ENCODE results near the gene YJU2. TPM values are rescaled to one million over a fixed set of nuclear protein-coding genes. Genes with fewer than 3 reads are reported as not detected.
"Not testable (repeated sequence)": the region's sequence is repeated elsewhere in the genome, so short reads cannot be mapped to it uniquely, and the experiment has no call there.

YJU2 gene
- 19.5 TPM for total RNA-seq

- DNase-seq (ENCODE audit: low spot score) = peak; percentile 99
These were observed at the start of gene YJU2 for GRCh38 chr19:4246767-4247593. Gene YJU2, plus strand, starts transcription at chr19:4247080. Its CDS starts 67 bp downstream, at chr19:4247147.

DNA sequence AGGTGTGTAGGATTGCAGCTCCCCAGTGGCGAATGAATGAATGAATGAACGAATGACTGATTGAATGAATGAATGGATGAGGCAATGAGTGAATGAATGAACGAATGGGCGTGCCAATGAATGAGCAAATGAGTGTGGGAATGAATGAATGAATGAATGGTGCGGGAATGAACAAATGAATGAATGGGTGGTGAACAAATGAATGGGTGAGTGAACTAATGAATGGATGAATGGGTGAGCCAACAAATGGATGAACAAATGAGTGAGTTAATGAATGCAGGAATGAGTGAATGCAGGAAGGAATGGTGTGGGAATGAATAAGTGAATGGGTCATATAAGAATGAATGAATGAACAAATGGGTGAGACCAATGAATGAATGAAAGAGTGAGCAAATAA, 49.7 kb upstream of the YJU2 start:
- DNase-seq (ENCODE audit: low spot score) = no peak

DNA sequence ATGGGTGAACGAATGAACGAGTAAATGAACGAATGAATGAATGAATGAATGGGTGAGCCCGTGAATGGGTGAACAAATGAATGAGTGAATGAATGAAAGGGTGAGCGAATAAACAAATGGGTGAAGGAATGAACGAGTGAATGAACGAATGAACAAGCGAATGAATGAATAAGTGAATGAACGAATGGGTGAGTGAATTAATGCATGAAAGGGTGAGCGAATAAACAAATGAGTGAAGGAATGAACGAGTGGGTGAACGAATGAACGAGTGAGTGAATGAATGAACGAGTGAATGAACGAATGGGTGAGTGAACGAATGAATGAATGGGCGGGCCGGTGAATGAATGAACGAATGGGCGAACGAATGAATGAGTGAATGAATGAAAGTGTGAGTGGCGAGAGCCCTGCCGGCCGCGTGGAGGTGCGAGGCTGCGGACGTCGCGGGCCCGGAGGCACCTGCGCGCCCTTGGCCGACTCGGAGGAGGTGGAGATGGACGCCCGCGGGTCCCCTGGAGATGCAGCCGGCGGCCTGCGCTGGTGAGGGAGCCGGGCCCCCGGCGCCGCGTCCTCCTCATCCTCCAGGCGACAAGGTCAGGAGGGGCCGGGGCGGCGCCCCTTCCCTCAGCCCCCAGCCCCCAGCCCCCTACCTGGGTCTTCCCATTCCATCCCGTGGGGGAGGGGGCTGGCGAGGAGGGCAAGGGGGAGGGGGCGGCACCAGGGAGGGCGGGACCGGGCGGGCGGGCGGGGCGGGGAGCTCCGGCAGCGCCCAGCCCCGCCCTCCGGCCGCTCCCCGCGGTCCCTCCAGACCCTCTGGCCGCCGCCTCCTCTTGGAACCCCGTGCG, 49.0 kb upstream of the YJU2 start:
- no peak for DNase-seq (ENCODE audit: low spot score)

DNA sequence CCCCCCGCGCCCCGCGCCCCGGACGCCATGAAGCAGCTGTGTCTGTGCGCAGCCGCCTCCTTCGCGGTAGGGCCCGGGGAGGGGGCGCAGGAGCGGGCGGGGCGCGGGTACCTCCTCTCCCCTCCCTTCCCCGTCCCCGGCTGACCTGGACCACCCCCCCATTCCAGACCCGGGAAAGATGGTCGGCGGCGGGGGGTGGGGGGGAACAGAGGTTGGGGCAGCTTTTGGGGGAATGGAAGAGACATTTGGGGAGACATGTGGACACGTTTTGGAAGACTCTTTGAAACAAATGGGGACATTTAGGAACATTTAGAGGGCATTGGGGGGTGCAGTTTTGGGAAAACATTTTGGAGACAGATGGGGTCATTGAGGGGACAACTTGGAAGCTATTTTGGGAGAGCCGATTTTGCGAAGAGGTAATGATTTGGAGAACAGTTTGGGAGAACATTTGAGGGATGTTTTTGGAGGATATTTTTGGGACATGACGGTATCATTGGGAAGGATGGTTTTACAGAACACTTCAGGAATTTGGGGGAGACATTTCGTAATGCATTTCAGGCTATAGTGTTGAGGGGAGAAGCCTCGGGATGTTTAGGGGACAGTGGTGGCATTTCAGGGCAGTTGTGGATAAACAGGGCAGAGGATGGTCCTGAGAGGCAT, 48.3 kb upstream of the YJU2 start:
- DNase-seq (ENCODE audit: low spot score) = no peak

DNA sequence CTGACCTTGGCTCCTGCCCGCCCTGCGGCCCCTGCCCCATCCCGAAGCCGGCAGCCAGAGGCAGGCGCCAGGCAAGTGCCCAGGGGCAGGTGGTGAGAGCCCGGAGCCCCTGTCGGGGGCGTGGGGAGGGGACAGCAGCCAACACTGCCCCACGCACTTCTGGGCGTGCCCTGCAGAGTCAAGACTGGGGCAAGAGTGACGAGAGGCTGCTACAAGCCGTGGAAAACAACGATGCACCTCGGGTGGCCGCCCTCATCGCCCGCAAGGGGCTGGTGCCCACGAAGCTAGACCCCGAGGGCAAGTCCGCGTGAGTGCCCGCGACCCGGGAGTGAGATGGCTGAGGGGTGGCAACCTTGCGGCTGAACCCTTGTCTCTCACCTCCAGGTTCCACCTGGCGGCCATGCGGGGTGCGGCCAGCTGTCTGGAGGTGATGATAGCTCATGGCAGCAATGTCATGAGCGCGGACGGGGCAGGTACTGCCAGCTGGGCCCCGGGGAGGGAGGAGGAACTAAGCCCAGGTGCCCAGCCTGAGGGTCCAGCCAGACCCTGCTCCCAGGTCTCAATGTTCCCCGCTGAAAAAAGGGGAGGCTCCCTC, 47.1 kb upstream of the YJU2 start:
- no peak for DNase-seq (ENCODE audit: low spot score)

GRCh38 chr19:4200940-4201542, 45.8 kb upstream of the YJU2 start:
- DNase-seq (ENCODE audit: low spot score) = no peak

DNA sequence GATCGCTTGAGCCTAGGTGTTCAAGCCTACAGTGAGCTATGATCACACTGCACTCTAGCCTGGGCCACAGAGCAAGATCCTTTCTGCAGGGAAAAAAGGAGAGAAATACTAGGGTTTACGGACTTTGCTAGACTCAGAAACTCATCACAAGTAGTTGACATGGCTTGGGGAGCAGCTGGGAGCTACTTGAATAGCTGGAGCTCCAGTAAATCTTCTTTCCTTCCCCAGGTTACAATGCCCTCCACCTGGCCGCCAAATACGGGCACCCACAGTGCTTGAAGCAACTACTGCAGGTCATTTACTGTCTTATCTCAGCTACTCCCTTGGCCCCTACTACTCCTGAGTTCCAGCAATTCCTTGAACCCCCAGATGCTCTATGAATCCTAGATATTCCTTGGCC, 45.1 kb upstream of the YJU2 start:
- no peak for DNase-seq (ENCODE audit: low spot score)

DNA sequence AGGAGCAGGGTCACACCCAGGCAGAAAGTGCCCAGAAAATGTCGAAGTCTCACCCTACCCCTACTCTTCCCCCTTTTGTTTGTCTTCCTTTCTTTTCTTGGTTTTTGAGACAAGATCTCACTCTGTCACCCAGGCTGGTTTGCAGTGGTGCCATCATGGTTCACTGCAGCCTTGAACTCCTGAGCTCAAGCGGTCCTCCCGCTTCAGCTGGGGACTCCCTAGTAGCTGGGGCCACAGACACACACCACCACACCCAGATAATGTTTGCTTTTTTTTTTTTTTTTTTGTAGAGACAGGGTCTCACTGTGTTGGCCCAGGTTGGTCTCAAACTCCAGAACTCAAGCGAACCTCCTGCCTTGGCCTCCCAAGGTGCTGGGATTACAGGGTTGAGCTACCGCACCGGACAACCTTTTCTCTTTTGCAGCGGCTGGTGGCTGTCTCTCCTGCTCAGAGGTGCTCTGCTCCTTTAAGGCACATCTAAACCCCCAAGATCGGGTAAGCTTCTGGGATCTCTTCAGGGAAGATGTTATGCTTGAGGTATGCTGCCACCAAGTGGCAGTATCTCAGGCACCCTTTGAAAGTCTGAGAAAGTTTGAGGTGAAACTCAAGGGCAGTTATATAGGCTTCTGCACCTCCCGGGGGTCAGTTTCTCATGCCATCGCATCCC, 39.9 kb upstream of the YJU2 start:
- DNase-seq (ENCODE audit: low spot score) = no peak

DNA sequence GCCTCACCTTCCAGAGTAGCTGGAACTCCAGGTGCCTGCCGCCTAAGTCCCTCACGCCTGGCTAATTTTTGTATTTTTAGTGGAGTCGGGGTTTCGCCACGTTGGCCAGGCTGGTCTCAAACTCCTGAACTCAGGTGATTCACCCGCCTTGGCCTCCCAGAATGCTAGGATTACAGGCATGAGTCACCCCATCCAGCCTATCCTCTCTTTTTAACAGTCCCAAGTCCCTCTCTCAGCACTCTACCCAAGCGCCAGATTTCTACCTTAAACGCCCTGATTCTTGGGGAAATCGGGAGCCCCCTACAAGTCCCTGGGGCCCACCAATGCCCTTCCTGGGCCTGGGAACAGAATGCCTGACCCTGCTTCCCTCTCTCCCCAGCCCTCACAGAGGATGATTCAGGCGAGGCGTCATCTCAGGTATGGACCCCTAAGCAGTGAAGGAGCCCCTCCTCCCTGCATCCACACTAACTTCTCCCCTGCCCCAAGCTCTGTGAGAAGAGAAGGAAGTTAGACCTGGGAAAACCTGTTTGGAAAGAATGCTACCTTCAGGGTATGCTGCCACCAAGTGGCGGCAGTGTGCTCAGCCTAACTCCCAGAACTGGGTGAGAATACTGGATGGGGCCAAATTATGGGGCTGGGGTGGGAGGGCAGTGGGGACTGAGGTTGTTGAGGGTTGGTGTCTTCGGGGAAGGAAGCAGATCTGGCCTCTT, 38.3 kb upstream of the YJU2 start:
- peak; percentile 22 for DNase-seq (ENCODE audit: low spot score)

DNA sequence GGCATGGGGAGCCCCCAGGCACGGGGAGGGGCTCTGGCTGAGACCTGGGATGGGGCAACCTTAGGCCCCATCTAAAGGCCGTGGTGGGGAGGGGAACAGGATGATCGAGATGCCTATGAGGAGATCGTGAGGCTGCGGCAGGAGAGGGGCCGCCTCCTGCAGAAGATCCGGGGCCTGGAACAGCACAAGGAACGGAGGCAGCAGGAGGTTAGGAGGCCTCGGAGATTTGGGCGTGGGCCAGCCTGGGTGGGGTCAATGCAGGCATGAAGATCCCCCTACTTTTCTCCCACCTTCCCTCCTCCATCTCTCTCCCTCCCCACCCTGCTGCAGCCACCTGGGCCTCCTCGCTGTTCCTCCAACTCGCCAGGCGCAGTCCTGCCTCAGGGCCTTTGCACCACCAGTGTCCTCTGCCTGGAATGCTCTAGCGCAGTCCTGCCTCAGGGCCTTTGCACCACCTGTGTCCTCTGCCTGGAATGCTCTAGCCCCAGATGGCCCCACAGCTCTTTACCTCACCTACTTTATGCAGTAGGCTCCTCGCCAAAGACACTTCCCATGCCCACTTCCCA, 36.6 kb upstream of the YJU2 start:
- no peak for DNase-seq (ENCODE audit: low spot score)

DNA sequence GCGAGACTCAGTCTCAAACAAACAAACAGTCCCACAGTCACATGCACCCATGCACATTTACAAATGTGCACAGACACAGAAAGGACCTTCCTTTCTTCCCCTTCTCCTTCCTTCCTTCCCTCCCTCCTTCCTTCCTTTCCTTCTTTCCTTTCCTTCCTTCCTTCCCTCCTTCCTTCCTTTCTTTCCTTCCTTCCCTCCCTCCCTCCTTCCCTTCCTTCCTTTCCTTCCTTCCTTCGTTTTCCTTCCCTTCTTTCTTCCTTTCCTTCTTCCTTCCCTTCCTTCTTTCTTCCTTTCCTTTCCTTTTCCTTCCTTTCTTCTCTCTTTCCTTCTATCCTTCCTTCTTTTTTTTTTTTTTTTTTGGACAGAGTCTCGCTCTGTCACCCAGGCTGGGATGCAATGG, 33.8 kb upstream of the YJU2 start:
- DNase-seq (ENCODE audit: low spot score) = no peak

DNA sequence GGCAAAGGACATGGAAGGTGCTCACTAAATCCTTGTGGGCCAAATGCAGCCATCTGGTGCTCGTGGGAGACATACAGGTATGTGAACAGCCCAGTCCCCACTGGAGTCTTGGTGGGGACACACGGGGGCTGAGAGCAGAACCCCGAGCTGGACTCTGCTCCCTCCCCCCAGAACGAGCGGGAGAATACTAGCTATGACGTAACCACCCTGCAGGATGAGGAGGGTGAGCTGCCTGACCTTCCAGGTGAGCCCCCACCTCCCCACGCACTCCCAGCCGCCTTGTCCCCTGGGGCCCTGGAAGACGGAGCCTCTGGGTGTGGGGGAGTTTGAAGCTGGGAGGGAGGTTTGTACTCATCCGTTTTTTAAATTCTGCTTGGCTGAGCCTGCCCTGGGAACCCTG, 31.1 kb upstream of the YJU2 start:
- DNase-seq (ENCODE audit: low spot score) = no peak

DNA sequence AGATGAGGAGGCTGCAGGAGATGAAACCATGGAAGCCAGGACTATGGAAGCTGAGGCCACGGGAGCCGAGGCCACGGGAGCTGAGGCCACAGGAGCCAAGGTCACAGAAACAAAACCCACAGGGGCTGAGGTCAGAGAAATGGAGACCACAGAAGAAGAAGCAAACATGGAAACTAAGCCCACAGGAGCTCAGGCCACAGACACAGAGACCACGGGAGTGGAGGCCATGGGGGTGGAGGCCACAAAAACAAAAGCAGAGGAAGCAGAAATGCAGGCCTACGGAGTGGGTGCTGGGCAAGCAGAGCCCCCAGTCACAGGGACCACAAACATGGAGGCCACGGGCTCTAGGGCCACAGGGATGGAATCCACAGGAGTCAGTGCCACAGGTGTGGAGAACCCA, 30.0 kb upstream of the YJU2 start:
- DNase-seq (ENCODE audit: low spot score) = no peak

GRCh38 chr19:4217429-4218264, 29.2 kb upstream of the YJU2 start:
- DNase-seq (ENCODE audit: low spot score) = no peak

GRCh38 chr19:4218523-4218922, 28.4 kb upstream of the YJU2 start:
- not testable (repeated sequence) for DNase-seq (ENCODE audit: low spot score)

DNA sequence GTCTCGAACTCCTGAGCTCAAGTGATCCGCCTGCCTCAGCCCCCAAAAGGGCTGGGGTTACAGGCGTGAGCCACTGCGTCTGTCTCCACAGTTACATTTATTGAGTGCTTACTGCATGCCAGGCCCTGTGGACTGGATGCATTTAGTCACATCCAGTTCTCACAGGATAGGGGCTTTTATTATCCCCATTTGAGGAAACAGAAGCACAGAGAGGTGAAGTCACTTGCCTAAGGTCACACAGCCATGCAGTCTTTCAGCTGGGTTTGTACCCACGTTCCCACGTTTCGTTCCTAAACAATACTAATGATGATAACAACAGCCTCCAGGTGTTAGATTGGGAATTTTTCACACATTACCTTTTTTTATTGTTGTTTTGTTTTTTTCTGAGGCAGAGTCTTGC, 26.7 kb upstream of the YJU2 start:
- no peak for DNase-seq (ENCODE audit: low spot score)

- no peak for DNase-seq (ENCODE audit: low spot score)
These were observed 22.4 kb upstream of the YJU2 start for GRCh38 chr19:4224470-4224869.

DNA sequence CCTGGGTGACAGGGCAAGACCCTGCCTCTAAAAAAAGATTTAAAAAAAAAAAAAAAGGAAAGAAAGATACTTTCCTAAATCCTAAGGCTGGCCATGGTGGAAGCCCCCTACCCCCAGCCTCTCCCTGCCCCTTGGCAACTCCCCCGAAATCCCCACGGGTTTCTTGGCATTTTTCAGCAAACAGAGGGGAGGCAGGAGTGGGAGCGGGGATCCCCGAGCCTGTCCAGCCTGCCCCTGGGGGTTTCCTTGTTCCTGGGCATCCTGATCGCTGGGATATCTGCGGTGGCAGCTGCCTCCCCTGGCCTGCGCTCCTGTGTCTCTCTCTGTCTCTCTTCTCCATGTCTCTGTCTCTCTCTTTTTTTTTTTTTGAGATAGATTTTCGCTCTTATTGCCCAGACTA, 21.0 kb upstream of the YJU2 start:
- no peak for DNase-seq (ENCODE audit: low spot score)

DNA sequence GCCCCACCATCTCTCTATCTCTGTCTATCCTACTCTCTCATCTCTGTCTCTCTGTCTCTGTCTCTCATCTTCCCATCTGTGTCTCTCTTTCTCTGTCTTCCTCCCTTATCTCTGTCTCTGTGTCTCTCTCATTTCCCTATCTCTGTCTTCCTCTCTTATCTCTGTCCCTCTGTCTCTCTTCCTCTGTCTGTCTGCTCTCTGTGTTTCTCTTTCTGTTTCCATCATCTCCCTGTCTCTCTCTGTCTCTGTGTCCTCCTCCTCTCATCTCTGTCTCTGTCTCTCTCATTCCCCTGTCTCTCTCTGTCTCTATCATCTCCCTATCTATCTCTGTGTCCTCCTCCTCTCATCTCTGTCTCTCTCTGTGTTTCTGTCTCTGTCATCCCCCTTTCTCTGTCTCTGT, 19.1 kb upstream of the YJU2 start:
- DNase-seq (ENCODE audit: low spot score) = no peak
